Activated naive CD8-positive, alpha-beta T cell treated with anti-CD3 and anti-CD28 coated beads, Interleukin-2, amount 50 U/mL, for 24 hours (primary cell): ENCODE results near the gene PRKAG1.
A peak's percentile ranks its signal among the peaks of the same experiment; 100 is the strongest.

Experiments used
- ATAC-seq: fragments of 150-1000 bp; cut with Tn5 transposase; one replicate; pipeline ENCODE4 v1.10.0; 2021
- DNase-seq: peaks from one replicate; pipeline ENCODE4 v3.0.0; 2021
- H3K27ac Mint-ChIP-seq: one replicate; pipeline ENCODE4 v1.8.0; 2021; ENCODE audit warnings: mild to moderate bottlenecking, mixed read lengths
- H3K27me3 Mint-ChIP-seq: one replicate; pipeline ENCODE4 v1.8.0; 2021; ENCODE audit warnings: mixed read lengths
- H3K36me3 Mint-ChIP-seq: one replicate; pipeline ENCODE4 v1.8.0; 2021; ENCODE audit warnings: low read depth, mixed read lengths
- H3K4me1 Mint-ChIP-seq: one replicate; pipeline ENCODE4 v1.8.0; 2021; ENCODE audit warnings: mixed read lengths
- H3K4me3 Mint-ChIP-seq: one replicate; pipeline ENCODE4 v1.8.0; 2021; ENCODE audit warnings: mild to moderate bottlenecking, moderate library complexity, mixed read lengths
- H3K9me3 Mint-ChIP-seq: one replicate; pipeline ENCODE4 v1.8.0; 2021; ENCODE audit warnings: mixed read lengths

The PRKAG1 gene

GRCh38 chr12:48993787-48994186 is 24.8 kb downstream of the PRKAG1 start:
- ATAC-seq (no peak), DNase-seq (no peak)
- Mint-ChIP-seq H3K27ac (no peak overlapping the region), H3K4me3 (no peak overlapping the region), H3K36me3 (no peaks in the 10 kb centered on the region), H3K4me1 (peaks cover 20% of the 10 kb centered on the region), H3K9me3 (no peaks in the 10 kb centered on the region), H3K27me3 (peaks cover 66% of the 10 kb centered on the region)

- ATAC-seq (no peak), DNase-seq (no peak)
- H3K4me3 Mint-ChIP-seq, result no peak overlapping the region
- no peaks in the 10 kb centered on the region for H3K9me3 Mint-ChIP-seq
- peaks cover 10% of the 10 kb centered on the region for H3K4me1 Mint-ChIP-seq
- no peak overlapping the region for H3K27ac Mint-ChIP-seq
- H3K36me3 Mint-ChIP-seq, result no peaks in the 10 kb centered on the region
- H3K27me3 Mint-ChIP-seq, result peaks cover 69% of the 10 kb centered on the region
Observed at GRCh38 chr12:48991247-48992050, 27.1 kb downstream of the PRKAG1 start.

GRCh38 chr12:48990552-48990951 is 28.0 kb downstream of the PRKAG1 start:
- Mint-ChIP-seq H3K36me3 (no peaks in the 10 kb centered on the region), H3K4me3 (no peak overlapping the region), H3K27me3 (peaks cover 68% of the 10 kb centered on the region), H3K9me3 (no peaks in the 10 kb centered on the region), H3K4me1 (peaks cover 6% of the 10 kb centered on the region), H3K27ac (no peak overlapping the region)
- DNase-seq (no peak), ATAC-seq (no peak)

GRCh38 chr12:48988030-48988649 is 30.4 kb downstream of the PRKAG1 start:
- Mint-ChIP-seq H3K4me3 (no peak overlapping the region), H3K4me1 (peaks cover 2% of the 10 kb centered on the region), H3K27me3 (peaks cover 57% of the 10 kb centered on the region), H3K9me3 (no peaks in the 10 kb centered on the region), H3K27ac (no peak overlapping the region), H3K36me3 (no peaks in the 10 kb centered on the region)
- DNase-seq, result peak; percentile 87
- peak; percentile 69 for ATAC-seq

- ATAC-seq (no peak), DNase-seq (no peak)
- Mint-ChIP-seq H3K9me3 (no peaks in the 10 kb centered on the region), H3K4me3 (no peak overlapping the region), H3K27ac (no peak overlapping the region), H3K27me3 (peaks cover 62% of the 10 kb centered on the region), H3K4me1 (peaks cover 8% of the 10 kb centered on the region), H3K36me3 (no peaks in the 10 kb centered on the region)
Observed at GRCh38 chr12:48986720-48987291, 31.8 kb downstream of the PRKAG1 start.

GRCh38 chr12:48985901-48986300 is 32.7 kb downstream of the PRKAG1 start:
- Mint-ChIP-seq H3K27me3 (peaks cover 65% of the 10 kb centered on the region), H3K4me1 (peaks cover 16% of the 10 kb centered on the region), H3K36me3 (no peaks in the 10 kb centered on the region), H3K4me3 (no peak overlapping the region), H3K27ac (no peak overlapping the region), H3K9me3 (no peaks in the 10 kb centered on the region)
- ATAC-seq (no peak), DNase-seq (no peak)

- Mint-ChIP-seq H3K27me3 (peaks cover 65% of the 10 kb centered on the region), H3K9me3 (no peaks in the 10 kb centered on the region)
Observed at GRCh38 chr12:48985475-48985897, 33.1 kb downstream of the PRKAG1 start.

GRCh38 chr12:48982397-48983080 is 36.0 kb downstream of the PRKAG1 start:
- Mint-ChIP-seq H3K27ac (peak overlapping the region; percentile 74), H3K9me3 (no peaks in the 10 kb centered on the region), H3K27me3 (peaks cover 67% of the 10 kb centered on the region), H3K36me3 (peaks cover 2% of the 10 kb centered on the region), H3K4me1 (peaks cover 43% of the 10 kb centered on the region), H3K4me3 (no peak overlapping the region)
- DNase-seq (no peak), ATAC-seq (no peak)

More at GRCh38 chr12:48985475-48985897, 33.1 kb downstream of the PRKAG1 start:
- DNase-seq, result no peak
- no peaks in the 10 kb centered on the region for H3K36me3 Mint-ChIP-seq
- peaks cover 21% of the 10 kb centered on the region for H3K4me1 Mint-ChIP-seq
- ATAC-seq, result no peak
- no peak overlapping the region for H3K27ac Mint-ChIP-seq
- H3K4me3 Mint-ChIP-seq, result no peak overlapping the region

GRCh38 chr12:48981757-48982157 is 36.8 kb downstream of the PRKAG1 start:
- Mint-ChIP-seq H3K9me3 (no peaks in the 10 kb centered on the region), H3K27me3 (peaks cover 68% of the 10 kb centered on the region), H3K27ac (peak overlapping the region; percentile 74), H3K4me1 (peaks cover 50% of the 10 kb centered on the region), H3K36me3 (peaks cover 2% of the 10 kb centered on the region), H3K4me3 (peak overlapping the region; percentile 42)
- ATAC-seq, result no peak
- no peak for DNase-seq

GRCh38 chr12:48980953-48981756 is 37.4 kb downstream of the PRKAG1 start:
- Mint-ChIP-seq H3K4me1 (peaks cover 55% of the 10 kb centered on the region), H3K36me3 (peaks cover 2% of the 10 kb centered on the region), H3K27me3 (peaks cover 70% of the 10 kb centered on the region), H3K4me3 (peak overlapping the region; percentile 42), H3K27ac (peak overlapping the region; percentile 74), H3K9me3 (no peaks in the 10 kb centered on the region)
- ATAC-seq, result no peak
- no peak for DNase-seq

- ATAC-seq (no peak), DNase-seq (no peak)
- H3K4me1 Mint-ChIP-seq, result peaks cover 57% of the 10 kb centered on the region
- no peaks in the 10 kb centered on the region for H3K9me3 Mint-ChIP-seq
- peaks cover 2% of the 10 kb centered on the region for H3K36me3 Mint-ChIP-seq
- peaks cover 71% of the 10 kb centered on the region for H3K27me3 Mint-ChIP-seq
- no peak overlapping the region for H3K27ac Mint-ChIP-seq
- H3K4me3 Mint-ChIP-seq, result peak overlapping the region; percentile 62
Observed at GRCh38 chr12:48980389-48980952, 38.1 kb downstream of the PRKAG1 start.

- Mint-ChIP-seq H3K27me3 (peaks cover 76% of the 10 kb centered on the region), H3K9me3 (no peaks in the 10 kb centered on the region), H3K4me3 (peak overlapping the region; percentile 62), H3K4me1 (peaks cover 57% of the 10 kb centered on the region), H3K27ac (no peak overlapping the region), H3K36me3 (peaks cover 2% of the 10 kb centered on the region)
- DNase-seq (no peak), ATAC-seq (no peak)
Observed at GRCh38 chr12:48979602-48980388, 38.8 kb downstream of the PRKAG1 start.
